Measurements from ENCODE around the gene RABGEF1. TPM values are rescaled to one million over a fixed set of nuclear protein-coding genes. Genes with fewer than 3 reads are reported as not detected.

RABGEF1 gene
- total and polyA plus RNA-seq, 5 donors from 2014 or later, result 16.6 to 30.4 (median 19.1) TPM

DNA sequence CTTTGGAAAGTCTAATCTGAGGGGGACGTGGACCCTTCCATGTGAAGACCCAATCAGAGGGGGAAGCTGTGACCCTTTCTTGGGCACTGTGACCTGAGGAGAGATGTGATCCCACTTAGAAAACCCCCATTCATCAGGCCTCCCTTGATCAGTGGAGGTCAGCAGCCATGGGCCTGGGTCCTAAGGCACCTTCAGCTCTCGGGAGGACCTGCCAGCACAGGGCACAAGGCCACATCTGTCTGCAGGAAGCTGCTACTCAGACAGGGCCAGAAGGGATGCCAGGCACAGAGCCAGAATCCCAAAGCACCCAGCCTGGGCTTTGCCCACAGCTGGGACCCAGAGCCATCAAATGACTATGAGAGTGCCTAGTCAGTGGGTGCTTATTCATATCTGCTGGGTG, 14.7 kb upstream of the RABGEF1 start:
- DNase-seq (no peak), ATAC-seq (ENCODE audit: low read depth in 2 of 2) (no peak)
- Mint-ChIP-seq H3K36me3 (peaks cover 36% of the 10 kb centered on the region), H3K4me3 (no peak overlapping the region), H3K27me3 (no peaks in the 10 kb centered on the region), H3K27ac (no peak overlapping the region), H3K9me3 (peaks cover 0 to 13% (median 4%) of the 10 kb centered on the region in 7 donors), H3K4me1 (peaks cover 0 to 7% (median 0%) of the 10 kb centered on the region in 4 donors)
- H3K27me3 ChIP-seq (ENCODE audit: control insufficient read depth, insufficient read depth, low read length), result no peaks in the 10 kb centered on the region
- no peak overlapping the region for H3K27ac ChIP-seq (ENCODE audit: insufficient read depth, low read length, poor library complexity, severe bottlenecking)
- no peaks in the 10 kb centered on the region for H3K4me1 ChIP-seq (ENCODE audit: control insufficient read depth, insufficient read depth, low read length, poor library complexity, severe bottlenecking)
- no peaks in the 10 kb centered on the region for H3K36me3 ChIP-seq (ENCODE audit: control insufficient read depth, insufficient read depth, low read length)
- no peak overlapping the region for H3K4me3 ChIP-seq (ENCODE audit: low read depth, low read length)
- peaks cover 0 to 10% of the 10 kb centered on the region in 2 experiments for H3K9me3 ChIP-seq (ENCODE audit: control insufficient read depth in 2 of 2, low read length in 2 of 2)

DNA sequence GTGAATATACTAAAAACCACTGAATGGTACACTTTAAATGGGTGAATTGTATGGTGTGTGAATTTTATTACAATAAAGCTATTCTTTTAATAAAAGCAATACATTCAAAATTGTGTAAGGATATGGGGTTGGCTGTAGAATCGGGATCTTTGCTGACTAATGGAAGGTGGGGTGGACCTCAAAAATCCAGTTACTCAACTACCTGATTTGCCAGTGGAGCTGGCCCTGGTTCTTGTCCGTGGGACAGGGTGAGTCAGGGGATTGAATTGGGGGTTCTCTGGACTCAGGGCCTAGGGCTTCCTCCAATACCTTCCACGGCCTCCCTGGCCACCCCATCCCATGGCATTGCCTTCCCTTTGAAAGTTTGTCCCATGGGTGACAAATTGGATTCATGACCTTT, 13.5 kb upstream of the RABGEF1 start:
- Histone ChIP-seq H3K27ac (ENCODE audit: insufficient read depth, low read length, poor library complexity, severe bottlenecking) (no peak overlapping the region), H3K9me3 (ENCODE audit: control insufficient read depth in 2 of 2, low read length in 2 of 2) (peaks cover 0 to 10% of the 10 kb centered on the region in 2 experiments), H3K4me1 (ENCODE audit: control insufficient read depth, insufficient read depth, low read length, poor library complexity, severe bottlenecking) (no peaks in the 10 kb centered on the region), H3K4me3 (ENCODE audit: low read depth, low read length) (no peak overlapping the region), H3K36me3 (ENCODE audit: control insufficient read depth, insufficient read depth, low read length) (no peaks in the 10 kb centered on the region), H3K27me3 (ENCODE audit: control insufficient read depth, insufficient read depth, low read length) (no peaks in the 10 kb centered on the region)
- Mint-ChIP-seq H3K27ac (no peak overlapping the region), H3K9me3 (peaks cover 0 to 13% (median 4%) of the 10 kb centered on the region in 7 donors), H3K36me3 (peaks cover 36% of the 10 kb centered on the region), H3K4me1 (peaks cover 0 to 7% (median 0%) of the 10 kb centered on the region in 4 donors), H3K4me3 (no peak overlapping the region), H3K27me3 (no peaks in the 10 kb centered on the region)
- ATAC-seq (ENCODE audit: low read depth in 2 of 2), result no peak
- no peak for DNase-seq

GRCh38 chr7:66728571-66728970, 12.0 kb upstream of the RABGEF1 start:
- H3K4me1 ChIP-seq (ENCODE audit: control insufficient read depth, insufficient read depth, low read length, poor library complexity, severe bottlenecking), result no peaks in the 10 kb centered on the region
- no peak overlapping the region for H3K27ac ChIP-seq (ENCODE audit: insufficient read depth, low read length, poor library complexity, severe bottlenecking)
- H3K27me3 ChIP-seq (ENCODE audit: control insufficient read depth, insufficient read depth, low read length), result no peaks in the 10 kb centered on the region

GRCh38 chr7:66729274-66729673, 11.3 kb upstream of the RABGEF1 start:
- H3K27ac ChIP-seq (ENCODE audit: insufficient read depth, low read length, poor library complexity, severe bottlenecking), result no peak overlapping the region
- no peaks in the 10 kb centered on the region for H3K27me3 Mint-ChIP-seq
- ATAC-seq (ENCODE audit: low read depth in 2 of 2) (no peak), DNase-seq (no peak)
- H3K9me3 ChIP-seq (ENCODE audit: control insufficient read depth in 2 of 2, low read length in 2 of 2), result peaks cover 0 to 5% of the 10 kb centered on the region in 2 experiments
- peaks cover 24% of the 10 kb centered on the region for H3K36me3 Mint-ChIP-seq
- peaks cover 0 to 10% (median 2%) of the 10 kb centered on the region in 7 donors for H3K9me3 Mint-ChIP-seq
- H3K36me3 ChIP-seq (ENCODE audit: control insufficient read depth, insufficient read depth, low read length), result no peaks in the 10 kb centered on the region
- no peak overlapping the region for H3K4me3 Mint-ChIP-seq
- no peaks in the 10 kb centered on the region for H3K4me1 ChIP-seq (ENCODE audit: control insufficient read depth, insufficient read depth, low read length, poor library complexity, severe bottlenecking)
- peaks cover 0 to 7% (median 2%) of the 10 kb centered on the region in 4 donors for H3K4me1 Mint-ChIP-seq
- no peaks in the 10 kb centered on the region for H3K27me3 ChIP-seq (ENCODE audit: control insufficient read depth, insufficient read depth, low read length)
- no peak overlapping the region for H3K4me3 ChIP-seq (ENCODE audit: low read depth, low read length)
- peak overlapping the region in 1 of 3 donors; percentile 45 for H3K27ac Mint-ChIP-seq

More at GRCh38 chr7:66728571-66728970, 12.0 kb upstream of the RABGEF1 start:
- Mint-ChIP-seq H3K4me3 (no peak overlapping the region), H3K9me3 (peaks cover 0 to 13% (median 4%) of the 10 kb centered on the region in 7 donors), H3K36me3 (peaks cover 28% of the 10 kb centered on the region), H3K4me1 (peaks cover 0 to 7% (median 2%) of the 10 kb centered on the region in 4 donors), H3K27me3 (no peaks in the 10 kb centered on the region), H3K27ac (no peak overlapping the region)
- H3K36me3 ChIP-seq (ENCODE audit: control insufficient read depth, insufficient read depth, low read length), result no peaks in the 10 kb centered on the region
- ATAC-seq (ENCODE audit: low read depth in 2 of 2), result no peak
- H3K4me3 ChIP-seq (ENCODE audit: low read depth, low read length), result no peak overlapping the region
- H3K9me3 ChIP-seq (ENCODE audit: control insufficient read depth in 2 of 2, low read length in 2 of 2), result peaks cover 0 to 9% of the 10 kb centered on the region in 2 experiments
- DNase-seq, result no peak

DNA sequence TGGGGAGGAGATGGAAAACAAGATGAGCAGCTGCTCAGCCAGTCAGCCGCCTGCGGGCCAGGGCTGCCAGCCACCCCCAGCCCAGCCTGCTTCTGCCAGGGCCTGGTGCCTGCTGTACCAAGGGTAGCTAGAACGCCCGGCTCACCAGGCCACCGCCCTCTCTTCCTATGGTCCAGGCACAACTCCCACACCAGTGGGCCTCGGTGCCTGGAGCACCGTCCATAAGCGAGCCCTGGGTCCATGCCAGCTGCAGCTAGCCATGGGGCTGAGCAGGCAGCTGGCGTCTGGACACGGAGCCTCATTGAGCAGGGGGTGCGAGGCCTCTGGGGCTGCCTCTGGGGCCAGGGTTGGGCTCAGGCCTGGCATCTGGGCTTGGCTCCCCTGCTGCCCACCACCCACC, 8.5 kb upstream of the RABGEF1 start:
- peaks cover 0 to 6% of the 10 kb centered on the region in 2 experiments for H3K9me3 ChIP-seq (ENCODE audit: control insufficient read depth in 2 of 2, low read length in 2 of 2)
- Mint-ChIP-seq H3K27ac (no peak overlapping the region), H3K9me3 (peaks cover 0 to 4% (median 0%) of the 10 kb centered on the region in 7 donors), H3K27me3 (no peaks in the 10 kb centered on the region), H3K4me3 (no peak overlapping the region), H3K4me1 (peaks cover 0 to 21% (median 16%) of the 10 kb centered on the region in 4 donors), H3K36me3 (peaks cover 22% of the 10 kb centered on the region)
- DNase-seq, result no peak
- peaks cover 3% of the 10 kb centered on the region for H3K4me1 ChIP-seq (ENCODE audit: control insufficient read depth, insufficient read depth, low read length, poor library complexity, severe bottlenecking)
- ATAC-seq (ENCODE audit: low read depth in 2 of 2), result no peak
- H3K27me3 ChIP-seq (ENCODE audit: control insufficient read depth, insufficient read depth, low read length), result no peaks in the 10 kb centered on the region
- H3K36me3 ChIP-seq (ENCODE audit: control insufficient read depth, insufficient read depth, low read length), result peaks cover 4% of the 10 kb centered on the region
- no peak overlapping the region for H3K27ac ChIP-seq (ENCODE audit: insufficient read depth, low read length, poor library complexity, severe bottlenecking)
- H3K4me3 ChIP-seq (ENCODE audit: low read depth, low read length), result no peak overlapping the region

DNA sequence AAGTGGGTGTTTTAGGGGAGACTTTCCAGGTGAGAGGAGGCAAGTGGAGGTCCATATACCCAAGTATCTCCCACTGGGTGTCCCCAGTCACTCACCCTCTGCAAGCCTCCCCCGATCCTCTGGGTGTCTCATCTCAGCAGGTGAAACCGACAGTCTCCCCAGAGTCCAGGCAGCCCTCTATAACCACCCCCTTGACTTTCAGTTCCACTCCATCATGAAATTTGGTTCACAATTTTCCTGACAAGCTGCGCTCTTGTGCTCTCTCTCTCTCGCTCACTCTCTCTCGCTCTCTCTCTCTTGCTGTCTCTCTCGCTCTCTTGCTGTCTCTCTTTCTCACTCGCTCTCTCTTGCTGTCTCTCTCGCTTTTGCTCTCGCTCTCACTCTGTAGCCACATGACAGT, 8.1 kb upstream of the RABGEF1 start:
- peaks cover 22% of the 10 kb centered on the region for H3K36me3 Mint-ChIP-seq
- H3K36me3 ChIP-seq (ENCODE audit: control insufficient read depth, insufficient read depth, low read length), result peaks cover 4% of the 10 kb centered on the region

GRCh38 chr7:66734006-66734405, 6.5 kb upstream of the RABGEF1 start:
- H3K9me3 ChIP-seq (ENCODE audit: control insufficient read depth in 2 of 2, low read length in 2 of 2), result peaks cover 0 to 6% of the 10 kb centered on the region in 2 experiments
- peaks cover 10% of the 10 kb centered on the region for H3K4me1 ChIP-seq (ENCODE audit: control insufficient read depth, insufficient read depth, low read length, poor library complexity, severe bottlenecking)
- no peak for DNase-seq
- peaks cover 0 to 36% (median 22%) of the 10 kb centered on the region in 4 donors for H3K4me1 Mint-ChIP-seq
- H3K4me3 Mint-ChIP-seq, result no peak overlapping the region
- no peaks in the 10 kb centered on the region for H3K27me3 Mint-ChIP-seq
- no peak for ATAC-seq (ENCODE audit: low read depth in 2 of 2)
- H3K36me3 ChIP-seq (ENCODE audit: control insufficient read depth, insufficient read depth, low read length), result peaks cover 4% of the 10 kb centered on the region
- peak overlapping the region in 1 of 3 donors; percentile 56 for H3K27ac Mint-ChIP-seq
- H3K27ac ChIP-seq (ENCODE audit: insufficient read depth, low read length, poor library complexity, severe bottlenecking), result no peak overlapping the region
- H3K9me3 Mint-ChIP-seq, result peaks cover 0 to 4% (median 0%) of the 10 kb centered on the region in 7 donors
- H3K4me3 ChIP-seq (ENCODE audit: low read depth, low read length), result no peak overlapping the region
- H3K36me3 Mint-ChIP-seq, result peaks cover 16% of the 10 kb centered on the region
- no peaks in the 10 kb centered on the region for H3K27me3 ChIP-seq (ENCODE audit: control insufficient read depth, insufficient read depth, low read length)

More for the DNA sequence above, 8.1 kb upstream of the RABGEF1 start:
- DNase-seq (no peak), ATAC-seq (ENCODE audit: low read depth in 2 of 2) (no peak)
- Mint-ChIP-seq H3K9me3 (peaks cover 0 to 4% (median 0%) of the 10 kb centered on the region in 7 donors), H3K4me3 (no peak overlapping the region), H3K4me1 (peaks cover 0 to 23% (median 19%) of the 10 kb centered on the region in 4 donors), H3K27me3 (no peaks in the 10 kb centered on the region), H3K27ac (peak overlapping the region in 1 of 3 donors; percentile 69)
- Histone ChIP-seq H3K4me3 (ENCODE audit: low read depth, low read length) (no peak overlapping the region), H3K27me3 (ENCODE audit: control insufficient read depth, insufficient read depth, low read length) (no peaks in the 10 kb centered on the region), H3K27ac (ENCODE audit: insufficient read depth, low read length, poor library complexity, severe bottlenecking) (no peak overlapping the region), H3K9me3 (ENCODE audit: control insufficient read depth in 2 of 2, low read length in 2 of 2) (peaks cover 0 to 6% of the 10 kb centered on the region in 2 experiments), H3K4me1 (ENCODE audit: control insufficient read depth, insufficient read depth, low read length, poor library complexity, severe bottlenecking) (peaks cover 4% of the 10 kb centered on the region)

DNA sequence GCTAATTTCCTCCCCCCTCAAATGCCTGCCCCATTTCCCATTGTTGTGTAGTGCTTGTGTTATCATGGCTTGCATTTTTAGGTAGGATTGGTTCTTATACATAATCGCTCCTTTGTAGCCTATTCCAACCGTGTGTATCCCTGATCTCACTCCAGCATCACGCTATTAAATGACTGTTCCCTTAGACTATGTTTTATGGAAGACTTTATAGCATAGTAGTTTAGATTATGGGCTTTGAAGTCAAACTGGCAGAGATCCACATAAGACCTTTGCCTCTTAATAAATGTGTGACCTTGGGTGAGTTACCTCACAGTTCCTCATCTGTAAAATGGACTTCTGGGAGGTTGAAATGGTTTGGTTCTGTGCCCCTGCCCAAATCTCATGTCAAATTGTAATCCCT, 5.4 kb upstream of the RABGEF1 start:
- no peaks in the 10 kb centered on the region for H3K27me3 Mint-ChIP-seq
- H3K4me1 Mint-ChIP-seq, result peaks cover 0 to 43% (median 21%) of the 10 kb centered on the region in 4 donors
- Histone ChIP-seq H3K27me3 (ENCODE audit: control insufficient read depth, insufficient read depth, low read length) (no peaks in the 10 kb centered on the region), H3K9me3 (ENCODE audit: control insufficient read depth in 2 of 2, low read length in 2 of 2) (peaks cover 0 to 6% of the 10 kb centered on the region in 2 experiments), H3K36me3 (ENCODE audit: control insufficient read depth, insufficient read depth, low read length) (peaks cover 4% of the 10 kb centered on the region), H3K27ac (ENCODE audit: insufficient read depth, low read length, poor library complexity, severe bottlenecking) (no peak overlapping the region), H3K4me3 (ENCODE audit: low read depth, low read length) (no peak overlapping the region), H3K4me1 (ENCODE audit: control insufficient read depth, insufficient read depth, low read length, poor library complexity, severe bottlenecking) (peaks cover 17% of the 10 kb centered on the region)
- ATAC-seq (ENCODE audit: low read depth in 2 of 2) (no peak), DNase-seq (no peak)
- H3K9me3 Mint-ChIP-seq, result peaks cover 0 to 4% (median 0%) of the 10 kb centered on the region in 7 donors
- peaks cover 11% of the 10 kb centered on the region for H3K36me3 Mint-ChIP-seq
- no peak overlapping the region for H3K4me3 Mint-ChIP-seq
- H3K27ac Mint-ChIP-seq, result peak overlapping the region in 1 of 3 donors; percentile 11
